Small intestine (tissue), 7 donors: Measurements from ENCODE around the gene PDE9A. TPM values are rescaled to one million over a fixed set of nuclear protein-coding genes. Genes with fewer than 3 reads are reported as not detected.

Experiments
- DNase-seq, 2 donors: peaks; one replicate each; pipeline versions ENCODE4 v3.0.0 to v3.0.0-alpha.2; 2013
- FAIRE-seq: peaks from 2 replicates; lab custom pipeline; 2012; peaks lifted over from hg19 to GRCh38; lab: Jason Lieb, UNC
- H3K27ac ChIP-seq, 3 donors: one replicate each; pipeline ENCODE4 v1.5.1; 2013; ENCODE audit warnings: low read length in 2 of 3, mild to moderate bottlenecking in 2 of 3, control low read depth in 1 of 3, inconsistent platforms in 1 of 3, low read depth in 1 of 3, moderate library complexity in 1 of 3
- H3K27me3 ChIP-seq, 3 donors: one replicate each; pipeline ENCODE4 v1.6.1; 2013; ENCODE audit warnings: low read length in 3 of 3, inconsistent platforms in 1 of 3; ENCODE audit not compliant: control insufficient read depth in 3 of 3, insufficient read depth in 3 of 3
- H3K36me3 ChIP-seq, 3 donors: one replicate each; pipeline ENCODE4 v1.6.1; 2013; ENCODE audit warnings: low read length in 3 of 3, inconsistent platforms in 1 of 3, low read depth in 1 of 3, mild to moderate bottlenecking in 1 of 3, moderate library complexity in 1 of 3; ENCODE audit not compliant: control insufficient read depth in 3 of 3, insufficient read depth in 2 of 3
- H3K4me1 ChIP-seq, 3 donors: one replicate each; pipeline ENCODE4 v1.6.1; 2013; ENCODE audit warnings: low read length in 2 of 3, inconsistent platforms in 1 of 3, low read depth in 1 of 3, mild to moderate bottlenecking in 1 of 3, moderate library complexity in 1 of 3; ENCODE audit not compliant: control insufficient read depth in 3 of 3, insufficient read depth in 2 of 3
- H3K4me3 ChIP-seq, 3 donors: one replicate each; pipeline ENCODE4 v1.5.1; 2013; ENCODE audit warnings: low read length in 3 of 3, control low read depth in 1 of 3, inconsistent platforms in 1 of 3, low read depth in 1 of 3, mild to moderate bottlenecking in 1 of 3, moderate library complexity in 1 of 3
- H3K9me3 ChIP-seq, 2 donors: one replicate each; pipeline ENCODE4 v1.6.1; 2013; ENCODE audit warnings: low read depth in 1 of 2, low read length in 1 of 2; ENCODE audit not compliant: control insufficient read depth in 2 of 2, insufficient read depth in 1 of 2
- WGBS, 3 donors: extraction: QIAGEN DNeasy Blood & Tissue Kit; methylation state at CpG; one replicate each; pipeline ENCODE4 v1.1.7; 2013; 5-methylcytosine and 5-hydroxymethylcytosine counted together
- polyA plus RNA-seq, 4 donors: library from polyadenylated mRNA; stranded (reverse) in 3 of 4; unstranded in 1 of 4; fragments of 200-250 nt in 3 of 4; fragments of 120-200 nt in 1 of 4; gene quantifications; one replicate each; pipeline versions ENCODE4 v1.2.1 to v1.2.3, GENCODE V29; 2013
- donor health status: healthy with polysubstance abuse.
- donor health status: control.
- donor health status: control.
- donor health status: Bipolar disorder and iron deficiency.
- donor health status: healthy.

PDE9A gene
- polyA plus RNA-seq, 4 donors, result 31.0 to 96.6 (median 49.6) TPM

- Histone ChIP-seq H3K36me3 (peaks cover 0 to 33% (median 2%) of the 10 kb centered on the region in 3 donors), H3K27me3 (peaks cover 0 to 7% (median 2%) of the 10 kb centered on the region in 3 donors), H3K9me3 (peaks cover 0 to 2% of the 10 kb centered on the region in 2 donors), H3K4me1 (peaks cover 0 to 16% (median 0%) of the 10 kb centered on the region in 3 donors), H3K27ac (no peak overlapping the region), H3K4me3 (no peak overlapping the region)
- FAIRE-seq (no peak), DNase-seq (no peak)
- 77 to 86% (median 82%) methylated on average over 17 to 18 of the region's 18 CpGs for WGBS, 3 donors
These were observed 123.8 kb downstream of the PDE9A start for GRCh38 chr21:42777064-42777756.

- Histone ChIP-seq H3K4me3 (no peak overlapping the region), H3K4me1 (peaks cover 0 to 18% (median 4%) of the 10 kb centered on the region in 3 donors), H3K27me3 (peaks cover 0 to 7% (median 2%) of the 10 kb centered on the region in 3 donors), H3K36me3 (peaks cover 0 to 28% (median 2%) of the 10 kb centered on the region in 3 donors), H3K9me3 (peaks cover 0 to 2% of the 10 kb centered on the region in 2 donors), H3K27ac (no peak overlapping the region)
- DNase-seq (peak in 1 of 2 donors; percentile 30), FAIRE-seq (no peak)
- WGBS, 3 donors, result 43 to 62% (median 54%) methylated on average over 21 of the region's 21 CpGs
These were observed 124.4 kb downstream of the PDE9A start for GRCh38 chr21:42777757-42778344.

- peaks cover 0 to 7% (median 2%) of the 10 kb centered on the region in 3 donors for H3K27me3 ChIP-seq
- peaks cover 0 to 18% (median 7%) of the 10 kb centered on the region in 3 donors for H3K4me1 ChIP-seq
- DNase-seq, result no peak
- no peak for FAIRE-seq
- peaks cover 0 to 2% of the 10 kb centered on the region in 2 donors for H3K9me3 ChIP-seq
- no peak overlapping the region for H3K4me3 ChIP-seq
- 81 to 86% (median 86%) methylated on average over 10 of the region's 10 CpGs for WGBS, 3 donors
- no peak overlapping the region for H3K27ac ChIP-seq
- H3K36me3 ChIP-seq, result peaks cover 0 to 19% (median 0%) of the 10 kb centered on the region in 3 donors
These were observed 126.0 kb downstream of the PDE9A start for GRCh38 chr21:42779431-42779861.

- H3K4me3 ChIP-seq, result no peak overlapping the region
- H3K9me3 ChIP-seq, result no peaks in the 10 kb centered on the region
- H3K4me1 ChIP-seq, result peaks cover 0 to 18% (median 7%) of the 10 kb centered on the region in 3 donors
- no peak for FAIRE-seq
- WGBS, 3 donors, result 39 to 60% (median 49%) methylated on average over 8 of the region's 8 CpGs
- peaks cover 0 to 7% (median 2%) of the 10 kb centered on the region in 3 donors for H3K27me3 ChIP-seq
- H3K27ac ChIP-seq, result no peak overlapping the region
- no peak for DNase-seq
- H3K36me3 ChIP-seq, result peaks cover 0 to 14% (median 0%) of the 10 kb centered on the region in 3 donors
These were observed 127.2 kb downstream of the PDE9A start for GRCh38 chr21:42780617-42781016.

- H3K27ac ChIP-seq, result peak overlapping the region in 1 of 3 donors; percentile 38
- 10 to 14% (median 13%) methylated on average over 39 to 40 of the region's 40 CpGs for WGBS, 3 donors
These were observed 127.9 kb downstream of the PDE9A start for GRCh38 chr21:42781150-42781970.

GRCh38 chr21:42781971-42782722, 128.7 kb downstream of the PDE9A start:
- DNase-seq (peak; percentile 30), FAIRE-seq (no peak)
- Histone ChIP-seq H3K9me3 (peaks cover 0 to 3% of the 10 kb centered on the region in 2 donors), H3K4me1 (peaks cover 0 to 18% (median 7%) of the 10 kb centered on the region in 3 donors), H3K4me3 (no peak overlapping the region), H3K27ac (no peak overlapping the region), H3K27me3 (peaks cover 0 to 7% (median 2%) of the 10 kb centered on the region in 3 donors), H3K36me3 (peaks cover 0 to 7% (median 0%) of the 10 kb centered on the region in 3 donors)
- WGBS, 3 donors, result 82 to 85% (median 84%) methylated on average over 14 of the region's 14 CpGs

More at GRCh38 chr21:42781150-42781970, 127.9 kb downstream of the PDE9A start:
- FAIRE-seq, result no peak
- H3K27me3 ChIP-seq, result peaks cover 0 to 7% (median 2%) of the 10 kb centered on the region in 3 donors
- H3K4me3 ChIP-seq, result peak overlapping the region in 1 of 3 donors; percentile 32
- peaks cover 0 to 10% (median 0%) of the 10 kb centered on the region in 3 donors for H3K36me3 ChIP-seq
- DNase-seq, result peak; percentile 52 to 65
- H3K9me3 ChIP-seq, result no peaks in the 10 kb centered on the region
- H3K4me1 ChIP-seq, result peaks cover 0 to 18% (median 7%) of the 10 kb centered on the region in 3 donors

- Histone ChIP-seq H3K9me3 (peaks cover 0 to 3% of the 10 kb centered on the region in 2 donors), H3K27me3 (peaks cover 0 to 7% (median 2%) of the 10 kb centered on the region in 3 donors), H3K4me1 (peaks cover 0 to 18% (median 7%) of the 10 kb centered on the region in 3 donors), H3K27ac (no peak overlapping the region), H3K36me3 (peaks cover 0 to 3% (median 0%) of the 10 kb centered on the region in 3 donors), H3K4me3 (no peak overlapping the region)
- FAIRE-seq, result no peak
- peak in 1 of 2 donors; percentile 52 for DNase-seq
- WGBS, 3 donors, result 37 to 64% (median 45%) methylated on average over 10 of the region's 10 CpGs
These were observed 129.4 kb downstream of the PDE9A start for GRCh38 chr21:42782723-42783242.
